Right forelimb (tissue), 1 donor: ENCODE results near the gene UNC5A.

Experiments
- DNase-seq: peaks from one replicate; pipeline ENCODE4 v3.0.0-alpha.2; 2018

The UNC5A gene

GRCh38 chr5:176810081-176810597, at the start of gene UNC5A:
UNC5A (plus strand) TSS chr5:176810559; CDS start chr5:176810751, 192 bp downstream.
- DNase-seq, result peak; percentile 67

- DNase-seq, result no peak
Measured at GRCh38 chr5:176761755-176762154, 48.6 kb upstream of the UNC5A start.

- DNase-seq, result no peak
Measured at GRCh38 chr5:176762489-176762888, 47.9 kb upstream of the UNC5A start.

GRCh38 chr5:176765687-176766086, 44.7 kb upstream of the UNC5A start:
- no peak for DNase-seq

GRCh38 chr5:176768174-176768970, 42.0 kb upstream of the UNC5A start:
- DNase-seq, result no peak

GRCh38 chr5:176769911-176770310, 40.4 kb upstream of the UNC5A start:
- DNase-seq, result no peak

- DNase-seq, result no peak
Measured at GRCh38 chr5:176770431-176770830, 39.9 kb upstream of the UNC5A start.

- no peak for DNase-seq
Measured at GRCh38 chr5:176771102-176771845, 39.1 kb upstream of the UNC5A start.

GRCh38 chr5:176772271-176773210, 37.8 kb upstream of the UNC5A start:
- DNase-seq, result no peak

GRCh38 chr5:176773408-176774035, 36.8 kb upstream of the UNC5A start:
- DNase-seq, result no peak

- DNase-seq, result no peak
Measured at GRCh38 chr5:176774216-176775171, 35.9 kb upstream of the UNC5A start.

GRCh38 chr5:176775409-176775808, 35.0 kb upstream of the UNC5A start:
- DNase-seq, result no peak

GRCh38 chr5:176776141-176776865, 34.1 kb upstream of the UNC5A start:
- no peak for DNase-seq

- no peak for DNase-seq
Measured at GRCh38 chr5:176776916-176777315, 33.4 kb upstream of the UNC5A start.

- DNase-seq, result peak; percentile 23
Measured at GRCh38 chr5:176778921-176779465, 31.4 kb upstream of the UNC5A start.

- peak; percentile 19 for DNase-seq
Measured at GRCh38 chr5:176779537-176779936, 30.8 kb upstream of the UNC5A start.

GRCh38 chr5:176780176-176781053, 29.9 kb upstream of the UNC5A start:
- DNase-seq, result peak; percentile 40

- DNase-seq, result peak; percentile 65
Measured at GRCh38 chr5:176781054-176781375, 29.3 kb upstream of the UNC5A start.
